Esophagus muscularis mucosa (tissue), 4 donors: ENCODE measurements around the gene SERPINE2. TPM values are rescaled to one million over a fixed set of nuclear protein-coding genes. Genes with fewer than 3 reads are reported as not detected.

Source experiments
- DNase-seq: peaks from one replicate; pipeline ENCODE4 v3.0.0-alpha.2; 2017; ENCODE audit errors: extremely low spot score
- H3K27ac ChIP-seq, 4 donors: fragments of 200-600 bp; sonication (generic); replicated peaks in 1 of 4; 1 replicate in 3 of 4; 2 replicates in 1 of 4; pipeline ENCODE4 v1.5.1; 2016 to 2019; ENCODE audit warnings: mild to moderate bottlenecking in 1 of 4
- H3K27me3 ChIP-seq, 4 donors: fragments of 200-600 bp; sonication (generic); one replicate each; pipeline versions ENCODE4 v1.5.1 to v1.6.0; 2016 to 2019
- H3K36me3 ChIP-seq, 4 donors: fragments of 200-600 bp; sonication (generic); one replicate each; pipeline ENCODE4 v1.5.1; 2016 to 2019
- H3K4me1 ChIP-seq, 4 donors: fragments of 200-600 bp; sonication (generic); one replicate each; pipeline ENCODE4 v1.5.1; 2016 to 2019
- H3K4me3 ChIP-seq, 4 donors: fragments of 200-600 bp; sonication (generic); 1 replicate in 2 of 4; 2 replicates in 2 of 4; pipeline ENCODE4 v1.5.1; 2016 to 2019; ENCODE audit warnings: mild to moderate bottlenecking in 4 of 4, moderate library complexity in 1 of 4
- H3K9me3 ChIP-seq, 4 donors: fragments of 200-600 bp; sonication (generic); 1 replicate in 3 of 4; 2 replicates in 1 of 4; pipeline ENCODE4 v1.5.1; 2016 to 2019
- EP300 ChIP-seq: sonication (generic); formaldehyde crosslinking; IDR thresholded peaks from one replicate; pipeline ENCODE4 v1.6.1; 2017; ENCODE audit warnings: antibody characterized with exemption
- POLR2A ChIP-seq: fragments of 450-650 bp; IDR thresholded peaks from one replicate; pipeline ENCODE4 v1.6.1; 2017; ENCODE audit warnings: antibody characterized with exemption, moderate library complexity, mild to moderate bottlenecking, low read depth
- POLR2AphosphoS5 ChIP-seq, 2 donors: sonication (generic); formaldehyde crosslinking; IDR thresholded peaks; one replicate each; pipeline ENCODE4 v1.6.1; 2017; ENCODE audit warnings: antibody characterized with exemption in 2 of 2
- WGBS: methylation state at CpG from one replicate; pipeline ENCODE4 v1.1.5; 2018; 5-methylcytosine and 5-hydroxymethylcytosine counted together
- intact Hi-C: fragments of 100-400 bp; cut with DNase I; formaldehyde crosslinking; loops from one replicate; pipeline ENCODE4 v1.15.1; 2023
- total RNA-seq, 4 donors: library from RNA; depleted of rRNA; stranded (reverse); fragments of >200 nt; gene quantifications; one replicate each; pipeline versions ENCODE4 v1.1.0 to v1.2.1, GENCODE V29; 2016
- TF ChIP-seq, protein P1 (sequence below), 3 experiments: fragments of 200-600 bp in 2 of 3; fragments of 450-650 bp in 1 of 3; sonication (generic) in 2 of 3; IDR thresholded peaks; one replicate each; pipeline ENCODE4 v1.5.1; 2017 to 2019; ENCODE audit warnings: antibody characterized with exemption in 3 of 3, mild to moderate bottlenecking in 2 of 3, moderate library complexity in 1 of 3

The SERPINE2 gene
- total RNA-seq, 4 donors from 2014 or later, result 20.4 to 126 (median 42.1) TPM

DNA sequence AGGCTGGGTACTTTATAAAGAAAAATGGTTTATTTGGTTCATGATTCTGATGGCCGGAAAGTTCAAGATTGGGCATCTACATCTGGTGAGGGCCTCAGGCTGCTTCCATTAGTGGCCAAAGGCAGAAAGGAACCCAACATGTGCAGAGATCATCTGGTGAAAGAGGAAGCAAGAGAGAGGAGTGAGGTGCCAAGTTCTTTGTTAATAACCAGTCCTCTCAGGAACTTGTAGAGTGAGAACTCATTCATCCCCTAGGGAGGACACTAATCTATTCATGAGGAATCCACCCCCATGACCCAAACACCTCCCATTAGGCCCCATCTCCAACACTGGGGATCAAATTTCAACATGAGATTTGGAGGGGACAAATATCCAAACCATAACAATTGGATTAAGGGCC, 17.8 kb upstream of the SERPINE2 start:
- Histone ChIP-seq H3K4me3 (no peak overlapping the region), H3K36me3 (no peaks in the 10 kb centered on the region), H3K4me1 (no peaks in the 10 kb centered on the region), H3K9me3 (no peaks in the 10 kb centered on the region), H3K27ac (no peak overlapping the region), H3K27me3 (no peaks in the 10 kb centered on the region)
- TF ChIP-seq POLR2A (no peak), EP300 (no peak), POLR2AphosphoS5 (IDR thresholded peaks at IDR 0.05) (no peak)
- TF ChIP-seq, protein P1, sequence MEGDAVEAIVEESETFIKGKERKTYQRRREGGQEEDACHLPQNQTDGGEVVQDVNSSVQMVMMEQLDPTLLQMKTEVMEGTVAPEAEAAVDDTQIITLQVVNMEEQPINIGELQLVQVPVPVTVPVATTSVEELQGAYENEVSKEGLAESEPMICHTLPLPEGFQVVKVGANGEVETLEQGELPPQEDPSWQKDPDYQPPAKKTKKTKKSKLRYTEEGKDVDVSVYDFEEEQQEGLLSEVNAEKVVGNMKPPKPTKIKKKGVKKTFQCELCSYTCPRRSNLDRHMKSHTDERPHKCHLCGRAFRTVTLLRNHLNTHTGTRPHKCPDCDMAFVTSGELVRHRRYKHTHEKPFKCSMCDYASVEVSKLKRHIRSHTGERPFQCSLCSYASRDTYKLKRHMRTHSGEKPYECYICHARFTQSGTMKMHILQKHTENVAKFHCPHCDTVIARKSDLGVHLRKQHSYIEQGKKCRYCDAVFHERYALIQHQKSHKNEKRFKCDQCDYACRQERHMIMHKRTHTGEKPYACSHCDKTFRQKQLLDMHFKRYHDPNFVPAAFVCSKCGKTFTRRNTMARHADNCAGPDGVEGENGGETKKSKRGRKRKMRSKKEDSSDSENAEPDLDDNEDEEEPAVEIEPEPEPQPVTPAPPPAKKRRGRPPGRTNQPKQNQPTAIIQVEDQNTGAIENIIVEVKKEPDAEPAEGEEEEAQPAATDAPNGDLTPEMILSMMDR (IDR thresholded peaks at IDR 0.05), result no peak
- 100% methylated on average over 1 of the region's 1 CpG for WGBS
- intact Hi-C loops, result no loop called here
- no peak for DNase-seq

DNA sequence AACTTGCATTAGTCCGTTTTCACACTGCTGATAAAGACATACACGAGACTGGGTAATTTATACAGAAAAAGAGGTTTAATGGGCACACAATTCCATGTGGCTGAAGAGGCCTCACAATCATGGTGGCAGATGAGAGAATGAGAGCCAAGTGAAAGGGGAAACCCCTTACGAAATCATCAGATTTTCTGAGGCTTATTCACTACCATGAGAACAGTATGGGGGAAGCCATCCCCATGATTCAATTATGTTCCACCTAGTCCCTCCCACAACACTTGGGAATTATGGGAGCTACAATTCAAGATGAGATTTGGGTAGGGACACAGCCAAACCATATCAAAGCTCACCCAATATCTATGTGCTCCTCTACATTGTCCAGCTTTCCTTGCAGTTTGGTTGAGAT, 16.0 kb upstream of the SERPINE2 start:
- intact Hi-C loops, result no loop called here
- TF ChIP-seq, protein P1 (IDR thresholded peaks at IDR 0.05), result no peak
- TF ChIP-seq POLR2A (no peak), EP300 (no peak), POLR2AphosphoS5 (IDR thresholded peaks at IDR 0.05) (no peak)
- Histone ChIP-seq H3K27ac (no peak overlapping the region), H3K4me3 (no peak overlapping the region), H3K27me3 (no peaks in the 10 kb centered on the region), H3K4me1 (no peaks in the 10 kb centered on the region), H3K9me3 (no peaks in the 10 kb centered on the region), H3K36me3 (no peaks in the 10 kb centered on the region)
- WGBS, result 88% methylated on average over 3 of the region's 3 CpGs
- DNase-seq, result no peak

DNA sequence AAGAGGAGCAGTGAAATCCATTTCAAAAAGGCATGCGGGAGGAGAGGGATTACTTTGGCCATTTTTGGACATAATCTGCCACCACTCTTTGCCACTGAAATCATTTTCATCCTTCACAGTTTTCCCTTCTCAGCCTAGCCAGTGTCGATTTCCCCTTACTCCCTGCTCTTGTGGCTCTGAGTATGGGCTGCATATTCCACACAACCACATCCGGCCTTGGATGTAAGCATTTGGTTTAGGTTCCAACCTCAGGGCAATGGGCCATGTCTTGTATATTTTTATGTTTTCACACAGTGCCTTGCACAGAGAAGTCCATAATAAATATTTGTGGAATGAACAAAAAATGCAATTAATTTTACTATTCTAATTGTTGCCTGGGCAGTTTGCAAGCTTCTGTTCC, 7.7 kb upstream of the SERPINE2 start:
- TF ChIP-seq POLR2A, result no peak
- TF ChIP-seq, protein P1 (IDR thresholded peaks at IDR 0.05), result no peak
- TF ChIP-seq POLR2AphosphoS5 (IDR thresholded peaks at IDR 0.05), result no peak
- TF ChIP-seq EP300, result no peak
- intact Hi-C loops, result no loop called here
- no peak overlapping the region for H3K4me3 ChIP-seq
- DNase-seq, result no peak
- H3K27ac ChIP-seq, result no peak overlapping the region
- H3K9me3 ChIP-seq, result no peaks in the 10 kb centered on the region
- WGBS, result 86% methylated on average over 3 of the region's 3 CpGs
- no peaks in the 10 kb centered on the region for H3K27me3 ChIP-seq
- peaks cover 6 to 14% (median 10%) of the 10 kb centered on the region in 4 donors for H3K4me1 ChIP-seq
- no peaks in the 10 kb centered on the region for H3K36me3 ChIP-seq

DNA sequence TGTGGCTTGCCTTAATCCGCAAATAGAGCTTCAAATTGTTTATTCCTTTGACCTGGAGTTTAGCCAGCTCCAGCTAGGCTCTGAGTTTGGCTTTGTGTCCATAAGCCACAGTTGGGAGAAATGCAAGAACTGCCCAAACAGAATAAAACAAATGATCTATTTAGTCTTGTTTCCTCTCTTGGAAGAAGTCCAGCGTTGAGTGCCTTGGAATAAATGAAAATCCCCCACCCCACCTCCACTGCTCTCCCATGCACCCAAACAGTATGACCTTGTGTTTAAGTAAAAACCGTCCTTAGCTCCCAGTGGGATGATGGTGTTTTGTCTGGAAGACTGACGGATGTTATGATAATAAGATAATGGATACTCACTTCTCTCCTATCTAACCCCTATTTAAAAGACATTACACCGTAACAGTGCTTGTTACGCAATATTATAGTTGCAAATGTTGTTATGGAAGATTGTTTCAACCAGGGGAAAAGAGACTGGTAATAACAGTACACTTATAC, 3.2 kb upstream of the SERPINE2 start:
- intact Hi-C loops, result no loop called here
- Histone ChIP-seq H3K36me3 (no peaks in the 10 kb centered on the region), H3K4me3 (no peak overlapping the region), H3K27ac (peak overlapping the region in 1 of 4 donors; percentile 1), H3K9me3 (no peaks in the 10 kb centered on the region), H3K27me3 (peaks cover 0 to 15% (median 0%) of the 10 kb centered on the region in 4 donors), H3K4me1 (peaks cover 12 to 40% (median 36%) of the 10 kb centered on the region in 4 donors)
- WGBS, result 30% methylated on average over 6 of the region's 6 CpGs
- no peak for DNase-seq
- TF ChIP-seq EP300 (no peak), POLR2AphosphoS5 (IDR thresholded peaks at IDR 0.05) (no peak), POLR2A (no peak)
- TF ChIP-seq, protein P1 (IDR thresholded peaks at IDR 0.05), result no peak

DNA sequence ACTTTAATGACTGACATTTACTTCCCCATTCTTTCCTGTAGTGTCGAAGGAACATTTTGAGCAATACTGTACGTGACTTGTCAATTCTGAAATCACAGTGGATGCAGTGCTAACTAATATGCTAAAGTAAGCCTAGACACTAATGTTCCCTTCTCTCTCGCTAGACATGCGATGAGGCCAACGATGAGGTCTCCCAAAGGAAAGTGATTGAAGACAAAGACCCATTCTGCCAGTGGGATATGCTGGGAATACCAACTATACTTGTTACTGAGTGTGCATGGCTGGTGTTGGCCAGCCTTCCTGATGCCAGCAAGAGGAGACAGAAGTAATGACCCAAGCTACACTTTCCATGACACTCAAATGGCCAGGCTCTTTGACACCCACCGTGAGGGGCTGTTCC, 2.5 kb upstream of the SERPINE2 start:
- no peaks in the 10 kb centered on the region for H3K36me3 ChIP-seq

More for the DNA sequence above, 2.5 kb upstream of the SERPINE2 start:
- peaks cover 12 to 40% (median 36%) of the 10 kb centered on the region in 4 donors for H3K4me1 ChIP-seq
- H3K27ac ChIP-seq, result no peak overlapping the region
- H3K4me3 ChIP-seq, result no peak overlapping the region
- TF ChIP-seq EP300 (no peak), POLR2AphosphoS5 (IDR thresholded peaks at IDR 0.05) (no peak), POLR2A (no peak)
- TF ChIP-seq, protein P1 (IDR thresholded peaks at IDR 0.05), result no peak
- DNase-seq, result no peak
- no peaks in the 10 kb centered on the region for H3K9me3 ChIP-seq
- intact Hi-C loops, result no loop called here
- H3K27me3 ChIP-seq, result peaks cover 0 to 22% (median 0%) of the 10 kb centered on the region in 4 donors
- WGBS, result 85% methylated on average over 6 of the region's 6 CpGs
